ENCODE results near the gene OSBPL9.
A peak's percentile ranks its signal among the peaks of the same experiment; 100 is the strongest.

Gene OSBPL9

GRCh38 chr1:51616903-51617708 is at the start of gene OSBPL9:
Gene OSBPL9, plus strand, starts transcription at chr1:51617092. Its CDS starts 19 bp downstream, at chr1:51617111.
- DNase-seq (ENCODE audit: low read depth in 1 of 2, low spot score in 1 of 2) = peak; percentile 74 to 78

GRCh38 chr1:51567653-51568052 is 49.2 kb upstream of the OSBPL9 start:
- no peak for DNase-seq (ENCODE audit: low read depth in 1 of 2, low spot score in 1 of 2)

DNA sequence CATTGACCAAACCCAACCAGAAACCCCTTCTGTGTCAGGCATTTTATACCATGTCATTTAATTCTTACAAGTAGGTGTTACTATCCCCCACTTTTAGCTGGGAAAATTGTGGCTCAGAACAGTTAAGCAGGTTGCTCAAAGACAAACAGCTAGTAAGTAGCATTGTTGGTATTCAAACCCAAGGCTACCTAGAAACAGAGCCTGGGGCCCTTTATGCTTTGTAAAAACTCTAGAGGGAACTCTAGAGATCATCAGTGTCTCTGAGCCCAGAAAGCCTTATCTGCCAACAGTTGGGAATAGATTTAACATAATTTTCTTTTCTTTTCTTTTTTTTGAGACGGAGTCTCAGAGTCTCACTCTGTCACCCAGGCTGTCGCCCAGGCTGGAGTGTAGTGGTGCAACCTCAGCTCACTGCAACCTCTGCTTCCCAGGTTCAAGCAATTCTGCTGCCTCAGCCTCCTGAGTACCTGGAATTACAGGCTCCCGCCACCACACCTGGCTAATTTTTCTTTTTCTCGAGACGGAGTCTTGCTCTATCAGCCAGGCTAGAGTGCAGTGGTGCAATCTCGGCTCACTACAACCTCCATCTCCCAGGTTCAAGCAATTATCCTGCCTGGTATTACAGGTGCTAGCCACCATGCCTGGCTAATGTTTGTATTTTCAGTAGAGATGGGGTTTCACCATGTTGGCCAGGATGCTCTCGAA is 48.5 kb upstream of the OSBPL9 start:
- no peak for DNase-seq (ENCODE audit: low read depth in 1 of 2, low spot score in 1 of 2)

DNA sequence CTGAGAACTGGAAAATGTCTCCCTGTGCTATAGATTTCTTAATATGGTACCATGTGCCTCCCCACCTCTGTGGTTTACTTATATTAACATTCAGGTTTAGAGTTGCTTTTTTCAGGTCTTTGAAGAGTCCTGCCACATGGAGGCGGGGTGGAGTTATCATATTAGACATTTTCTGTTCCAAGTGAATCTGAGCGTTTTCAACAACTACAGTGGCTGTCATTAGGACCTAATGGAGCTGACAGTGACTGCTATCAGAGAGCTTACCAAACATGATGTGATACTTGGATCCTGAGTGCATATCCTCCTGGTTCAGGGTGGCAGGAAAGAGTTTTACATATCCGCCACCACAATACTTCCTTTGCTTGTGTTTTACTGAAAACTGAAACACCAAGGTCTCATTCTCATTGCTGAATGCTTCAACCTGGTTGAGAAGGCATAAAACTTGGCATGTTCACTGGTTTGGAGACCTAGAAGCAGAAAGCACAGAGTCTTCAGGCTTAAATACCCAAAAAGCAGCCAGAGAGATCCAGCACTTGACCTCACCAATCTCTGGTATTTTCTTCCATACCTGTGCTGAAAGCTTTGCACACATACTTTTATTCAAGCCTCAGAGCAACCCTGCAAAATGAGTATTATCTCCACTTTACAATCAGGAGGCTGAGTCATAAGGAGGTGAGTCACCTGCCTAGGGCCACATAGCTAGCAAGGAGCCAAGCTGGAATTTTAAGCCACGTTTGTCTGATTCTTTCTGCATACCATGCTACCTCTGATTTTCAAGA is 47.4 kb upstream of the OSBPL9 start:
- no peak for DNase-seq (ENCODE audit: low read depth in 1 of 2, low spot score in 1 of 2)

GRCh38 chr1:51570063-51570710 is 46.7 kb upstream of the OSBPL9 start:
- DNase-seq (ENCODE audit: low read depth in 1 of 2, low spot score in 1 of 2) = no peak

DNA sequence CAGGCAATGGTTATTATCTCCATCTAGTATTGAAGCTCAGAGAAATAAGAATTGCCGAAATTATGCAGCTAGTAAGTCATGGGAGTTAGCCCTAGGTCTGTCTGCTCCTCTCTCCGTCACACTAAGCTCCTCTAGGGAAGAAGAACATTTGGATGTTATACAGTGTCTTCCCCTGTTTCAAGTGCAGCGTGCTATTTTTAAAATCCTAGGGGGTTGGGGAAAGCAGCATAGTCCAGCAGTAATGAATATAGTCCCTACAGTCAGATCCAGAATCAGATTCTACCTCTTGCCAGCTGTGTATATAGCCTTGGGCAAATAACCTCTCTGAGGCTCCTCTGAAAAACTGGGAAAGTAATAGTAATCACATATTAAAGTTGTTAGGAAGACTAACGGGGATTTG is 44.5 kb upstream of the OSBPL9 start:
- DNase-seq (ENCODE audit: low read depth in 1 of 2, low spot score in 1 of 2) = no peak

DNA sequence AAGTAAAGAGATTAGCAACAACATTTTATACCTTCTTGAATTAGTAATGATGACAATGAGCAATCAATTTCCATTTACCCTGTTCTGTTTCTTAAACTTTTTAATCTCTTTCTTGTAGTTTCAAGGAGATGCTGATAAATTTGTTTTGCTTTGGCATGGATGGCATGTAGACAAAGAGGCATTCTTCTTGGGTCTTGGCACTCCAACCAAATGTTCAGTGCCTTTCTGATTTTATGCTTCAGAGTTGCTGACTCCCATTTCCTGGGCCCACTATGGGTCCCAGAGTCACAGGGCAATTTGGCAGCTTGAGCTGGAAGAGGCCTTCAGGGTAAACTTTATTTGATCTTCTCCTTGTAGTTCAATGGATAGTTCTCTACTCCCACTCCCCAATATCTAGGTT is 42.1 kb upstream of the OSBPL9 start:
- DNase-seq (ENCODE audit: low read depth in 1 of 2, low spot score in 1 of 2) = no peak

- DNase-seq (ENCODE audit: low read depth in 1 of 2, low spot score in 1 of 2) = no peak
Measured at GRCh38 chr1:51575406-51576084, 41.3 kb upstream of the OSBPL9 start.

DNA sequence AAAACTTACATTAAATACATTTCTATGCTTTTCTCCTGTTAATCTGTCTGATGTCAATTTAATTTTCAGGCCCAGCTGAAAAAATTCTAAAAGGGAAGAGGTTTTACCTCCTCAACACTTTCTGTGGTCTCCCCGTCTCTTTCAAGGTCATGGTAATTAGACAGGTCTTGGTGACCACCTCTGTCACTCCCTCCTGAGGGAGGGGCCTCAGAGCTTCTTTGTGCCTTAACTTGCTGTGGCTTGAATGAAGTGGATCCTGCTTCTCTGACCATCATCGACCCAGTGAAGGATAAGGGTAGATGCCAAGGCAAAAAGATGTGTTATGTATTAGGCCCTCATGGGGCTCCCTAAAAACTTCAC is 40.8 kb upstream of the OSBPL9 start:
- DNase-seq (ENCODE audit: low read depth in 1 of 2, low spot score in 1 of 2) = no peak

GRCh38 chr1:51576923-51577322 is 40.0 kb upstream of the OSBPL9 start:
- no peak for DNase-seq (ENCODE audit: low read depth in 1 of 2, low spot score in 1 of 2)

GRCh38 chr1:51578383-51579109 is 38.3 kb upstream of the OSBPL9 start:
- no peak for DNase-seq (ENCODE audit: low read depth in 1 of 2, low spot score in 1 of 2)

- DNase-seq (ENCODE audit: low read depth in 1 of 2, low spot score in 1 of 2) = no peak
Measured at GRCh38 chr1:51581238-51581637, 35.7 kb upstream of the OSBPL9 start.

GRCh38 chr1:51583532-51583931 is 33.4 kb upstream of the OSBPL9 start:
- DNase-seq (ENCODE audit: low read depth in 1 of 2, low spot score in 1 of 2) = no peak

DNA sequence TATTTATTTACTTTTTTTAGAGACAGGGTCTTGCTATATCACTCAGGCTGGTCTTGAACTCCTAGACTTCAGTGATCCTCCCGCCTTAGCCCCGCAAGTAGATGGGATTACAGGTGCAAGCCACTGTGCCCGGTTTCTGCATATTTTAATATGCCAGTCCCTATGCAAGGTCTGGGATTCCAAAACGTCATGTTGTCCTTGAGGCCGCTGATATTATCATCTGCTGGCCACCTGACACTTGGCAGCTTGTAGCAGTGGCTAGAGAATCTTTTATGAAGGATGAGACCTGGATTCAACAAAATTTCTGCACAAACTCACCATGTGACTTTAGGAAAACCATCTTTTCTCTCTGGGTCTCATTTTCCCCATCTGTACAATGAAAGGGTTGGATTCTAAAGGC is 32.9 kb upstream of the OSBPL9 start:
- DNase-seq (ENCODE audit: low read depth in 1 of 2, low spot score in 1 of 2) = no peak

GRCh38 chr1:51592711-51593110 is 24.2 kb upstream of the OSBPL9 start:
- no peak for DNase-seq (ENCODE audit: low read depth in 1 of 2, low spot score in 1 of 2)

- no peak for DNase-seq (ENCODE audit: low read depth in 1 of 2, low spot score in 1 of 2)
Measured at GRCh38 chr1:51594716-51595115, 22.2 kb upstream of the OSBPL9 start.

GRCh38 chr1:51600529-51600928 is 16.4 kb upstream of the OSBPL9 start:
- DNase-seq (ENCODE audit: low read depth in 1 of 2, low spot score in 1 of 2) = no peak

DNA sequence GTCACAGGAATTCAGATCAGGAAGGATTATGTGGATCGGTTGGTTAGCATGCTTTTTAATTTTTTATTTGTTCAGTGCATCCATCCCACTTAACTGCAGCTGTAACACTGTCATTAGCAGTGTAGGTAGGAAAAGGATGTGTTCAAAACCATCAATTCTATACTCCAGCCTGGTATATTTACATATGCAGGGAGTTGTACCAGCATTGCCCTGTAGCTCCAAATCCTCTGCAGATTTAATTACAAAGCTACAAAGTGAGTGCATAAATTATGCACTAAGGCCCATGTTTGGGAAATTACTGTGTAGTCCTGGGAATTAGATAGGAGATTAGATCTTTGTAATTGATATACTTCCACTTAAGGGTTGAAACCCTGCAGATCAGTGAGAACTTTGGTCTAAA is 15.9 kb upstream of the OSBPL9 start:
- DNase-seq (ENCODE audit: low read depth in 1 of 2, low spot score in 1 of 2) = no peak

DNA sequence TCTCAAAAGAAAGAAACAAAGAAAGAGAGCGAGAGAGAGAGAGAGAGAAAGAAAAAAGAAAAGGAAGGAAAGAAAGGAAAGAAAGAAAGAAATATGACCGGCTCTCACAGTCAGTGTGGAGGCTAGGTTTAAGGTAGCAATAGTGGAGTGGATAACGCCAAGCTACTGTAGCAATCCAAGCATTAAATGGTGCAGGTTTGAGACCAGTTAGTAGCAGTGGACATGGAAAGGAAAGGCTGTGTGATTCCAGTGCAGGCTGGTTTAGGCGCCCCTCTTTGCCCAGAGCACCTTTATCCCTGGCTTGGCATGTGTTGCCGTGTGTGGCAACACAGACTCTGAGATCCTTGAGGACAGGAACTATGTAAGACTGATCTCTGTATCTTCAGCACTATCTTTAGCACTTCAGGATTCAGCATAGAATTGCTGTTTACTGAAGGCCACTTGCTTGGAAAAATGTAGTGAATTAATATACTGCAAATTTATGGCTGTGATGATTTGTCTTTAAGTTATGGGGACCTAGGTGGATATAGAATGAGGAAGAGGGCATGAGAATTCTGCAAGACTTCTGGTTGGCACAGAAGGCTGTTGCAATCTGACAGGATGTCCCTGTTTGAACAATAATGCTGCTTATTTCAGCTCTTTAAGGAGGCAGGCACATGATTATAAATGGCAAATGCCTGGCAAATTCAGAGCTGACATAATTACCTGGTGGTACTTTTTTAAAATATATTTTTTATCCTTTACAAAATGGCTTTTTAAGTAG is 10.8 kb upstream of the OSBPL9 start:
- no peak for DNase-seq (ENCODE audit: low read depth in 1 of 2, low spot score in 1 of 2)

Data from activated T-helper 1 cell treated with anti-CD3 and anti-CD28 coated beads, Interleukin-2, amount 50 U/mL, for 16 hours (primary cell).